HEK293T (cell line): ENCODE data around the gene GULP1.

ENCODE experiments used
- BHLHE40 ChIP-seq: fragments of 450-650 bp; IDR thresholded peaks from 2 replicates; pipeline ENCODE4 v1.6.1; 2016; ENCODE audit warnings: mild to moderate bottlenecking, moderate library complexity, borderline replicate concordance
- CTBP1 ChIP-seq: fragments of 450-650 bp; IDR thresholded peaks from 2 replicates; pipeline ENCODE4 v1.6.1; 2016; ENCODE audit warnings: borderline replicate concordance
- ELF4 ChIP-seq: fragments of 450-650 bp; IDR thresholded peaks from 2 replicates; pipeline ENCODE4 v1.6.1; 2017; ENCODE audit warnings: antibody characterized with exemption
- FOXA1 ChIP-seq: fragments of 450-650 bp; IDR thresholded peaks from 2 replicates; pipeline ENCODE4 v1.6.1; 2016; ENCODE audit warnings: mild to moderate bottlenecking
- FOXK2 ChIP-seq: fragments of 450-650 bp; IDR thresholded peaks from 2 replicates; pipeline ENCODE4 v1.6.1; 2016; ENCODE audit warnings: mild to moderate bottlenecking
- FOXM1 ChIP-seq: fragments of 450-650 bp; IDR thresholded peaks from 2 replicates; pipeline ENCODE4 v1.6.1; 2017; ENCODE audit warnings: mild to moderate bottlenecking, borderline replicate concordance
- HDGF ChIP-seq: fragments of 450-650 bp; IDR thresholded peaks from 2 replicates; pipeline ENCODE4 v1.6.1; 2017; ENCODE audit warnings: antibody characterized with exemption, borderline replicate concordance
- L3MBTL2 ChIP-seq: fragments of 450-650 bp; conservative IDR thresholded peaks from 2 replicates; pipeline ENCODE4 v1.6.1; 2016; ENCODE audit warnings: mild to moderate bottlenecking
- PKNOX1 ChIP-seq: fragments of 450-650 bp; IDR thresholded peaks from 2 replicates; pipeline ENCODE4 v1.6.1; 2016
- SP1 ChIP-seq: fragments of 450-650 bp; IDR thresholded peaks from 2 replicates; pipeline ENCODE4 v1.6.1; 2017
- SUZ12 ChIP-seq: fragments of 450-650 bp; IDR thresholded peaks from 2 replicates; pipeline ENCODE4 v1.6.1; 2016; ENCODE audit warnings: mild to moderate bottlenecking
- TARDBP ChIP-seq: fragments of 450-650 bp; IDR thresholded peaks from 2 replicates; pipeline ENCODE4 v1.6.1; 2016
- ZNF384 ChIP-seq: fragments of 450-650 bp; IDR thresholded peaks from 2 replicates; pipeline ENCODE4 v1.6.1; 2016

DNA sequence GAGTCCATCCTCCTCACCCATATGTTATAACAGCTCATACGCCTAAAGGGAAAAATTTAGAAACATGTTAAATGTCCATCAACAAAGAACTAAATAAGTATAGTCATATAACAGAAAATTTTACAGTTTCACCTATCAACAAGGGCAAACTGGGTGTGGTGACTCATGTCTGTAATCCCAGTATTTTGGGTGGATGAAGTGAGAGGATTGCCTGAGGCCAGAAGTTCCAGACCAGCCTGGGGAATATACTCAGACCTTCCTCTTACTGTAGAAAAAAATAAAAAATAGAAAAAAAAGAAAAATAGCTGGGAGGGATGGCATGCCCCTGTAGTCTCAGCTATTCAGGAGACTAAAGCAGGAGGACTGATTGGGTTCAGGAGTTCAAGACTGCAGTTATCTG, 48.3 kb upstream of the GULP1 start:
- no peak for TF ChIP-seq BHLHE40
- TF ChIP-seq ELF4 = no peak
- TF ChIP-seq CTBP1 = no peak
- no peak for TF ChIP-seq TARDBP
- no peak for TF ChIP-seq SP1
- no peak for TF ChIP-seq SUZ12
- no peak for TF ChIP-seq FOXM1
- TF ChIP-seq FOXK2 = no peak
- TF ChIP-seq ZNF384 = no peak
- TF ChIP-seq HDGF = no peak
- TF ChIP-seq L3MBTL2 = no peak
- no peak for TF ChIP-seq PKNOX1
- TF ChIP-seq FOXA1 = no peak
